OCI-LY1 (cell line): ENCODE results near the gene PLA2G4B.

Experiments
- CTCF ChIP-seq: fragments of 200-600 bp; sonication (generic), shearing (Covaris generic); IDR thresholded peaks from 2 replicates; pipeline ENCODE4 v1.5.1; 2017; ENCODE audit warnings: mild to moderate bottlenecking, antibody characterized with exemption, low read length, moderate library complexity, mixed read lengths
- EZH2 ChIP-seq: fragments of 200-600 bp; sonication (generic), shearing (Covaris generic); IDR thresholded peaks from 2 replicates; pipeline ENCODE4 v1.8.0; 2017; ENCODE audit warnings: borderline replicate concordance, mixed run types, mild to moderate bottlenecking, antibody characterized with exemption, low read length, moderate library complexity, mixed read lengths

GRCh38 chr15:41861736-41862356 is 23.2 kb downstream of the PLA2G4B start:
- TF ChIP-seq CTCF, result no peak
- TF ChIP-seq EZH2, result no peak
